Measurements from ENCODE around the gene FAM240A. TPM values are rescaled to one million over a fixed set of nuclear protein-coding genes. Genes with fewer than 3 reads are reported as not detected.

The FAM240A gene
- total and polyA plus RNA-seq, 10 of the 15 experiments (the other 5 are each of a cell fraction or from before 2014, with no cell fraction given) = not detected

DNA sequence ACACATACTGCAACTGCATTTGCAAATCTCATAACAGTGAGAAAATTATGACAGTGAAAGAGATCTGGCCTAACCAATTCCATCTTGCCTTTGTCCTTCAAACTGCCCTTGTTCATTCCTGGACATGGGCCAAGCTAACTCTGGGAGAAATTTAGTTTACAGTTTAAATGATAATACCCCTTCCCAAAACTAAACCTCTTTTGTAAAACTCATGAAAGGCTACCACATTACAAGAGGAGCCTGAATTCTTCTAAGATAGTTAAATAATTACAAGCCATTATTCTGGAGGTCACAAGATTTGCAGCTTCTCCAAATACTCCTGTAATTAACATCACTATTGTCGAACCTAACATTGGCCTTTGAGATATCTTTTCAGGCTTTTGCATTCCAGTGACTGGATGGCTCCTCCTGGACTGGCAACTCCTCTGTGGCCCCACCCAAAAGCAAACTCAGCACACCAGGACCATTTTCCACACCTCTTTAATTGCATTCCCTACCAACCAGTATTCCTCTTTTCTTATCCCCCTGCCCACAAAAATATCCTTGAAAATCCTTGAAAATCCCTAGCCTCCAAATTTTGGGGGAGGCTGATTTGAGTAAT lies 8.8 kb upstream of the FAM240A start:
- H2AFZ ChIP-seq (ENCODE audit: control insufficient read depth, low read depth, low read length) = no peak overlapping the region
- CTCF ChIA-PET = no interaction called here
- H3K36me3 ChIP-seq (ENCODE audit: control insufficient read depth in 2 of 2, insufficient read depth in 2 of 2, low read length in 1 of 2) = no peaks in the 10 kb centered on the region
- no peak for ATAC-seq
- RAD21 ChIA-PET (ENCODE audit: unreplicated experiment) = no interaction called here
- peaks cover 2% of the 10 kb centered on the region in 2 experiments; a peak in 1 of 4 replicates for H3K27me3 ChIP-seq (replicated peaks in 1 of 2; ENCODE audit: control insufficient read depth in 2 of 2, insufficient read depth in 2 of 2, low read length in 1 of 2)
- no peak for FAIRE-seq
- no peaks in the 10 kb centered on the region for H4K20me1 ChIP-seq (ENCODE audit: control insufficient read depth, insufficient read depth)
- H3K9me3 ChIP-seq (replicated peaks; ENCODE audit: control insufficient read depth, insufficient read depth, low read length) = no peaks in the 10 kb centered on the region
- H3K4me1 ChIP-seq (ENCODE audit: control insufficient read depth, insufficient read depth, low read length) = no peaks in the 10 kb centered on the region
- WGBS (ENCODE audit: insufficient coverage, insufficient replicate concordance, low lambda C conversion rate, missing lambda C conversion rate) = 0% methylated on average over 1 of the region's 1 CpG
- H3K4me3 ChIP-seq = no peak overlapping the region
- no TSS peak for BruUV-seq (replicated peaks)
- no peak overlapping the region for H3K4me2 ChIP-seq (ENCODE audit: control insufficient read depth, insufficient read depth)
- in situ Hi-C loops (cut with MboI) = no loop called here
- SMC1A ChIA-PET (ENCODE audit: uncharacterized antibody, unreplicated experiment) = no interaction called here
- POLR2A ChIA-PET = interaction anchor here (1.0 kb wide), 1 partner anchor 90 kb away, joined by 3 read pairs; the partner anchor contains the start of gene ALS2CL
- intact Hi-C loops (cut with micrococcal nuclease; ENCODE audit: unreplicated experiment) = no loop called here
- H3K9ac ChIP-seq (ENCODE audit: control insufficient read depth, insufficient read depth, low read length) = no peak overlapping the region
- no peak for DNase-seq (ENCODE audit: low read depth, low spot score)
- TF ChIP-seq SREBF1 (IDR thresholded peaks at IDR 0.05; ENCODE audit: low read length) (no peak), MEF2A (IDR thresholded peaks at IDR 0.05; ENCODE audit: insufficient read depth, low read depth, low read length) (no peak), CREB1 (IDR thresholded peaks at IDR 0.05; ENCODE audit: low read depth) (no peak), HDAC6 (IDR thresholded peaks at IDR 0.05; ENCODE audit: unreplicated experiment) (no peak), EZH2 (IDR thresholded peaks at IDR 0.05; ENCODE audit: borderline replicate concordance, control insufficient read depth, low read depth, low read length) (no peak), ZNF622 (IDR thresholded peaks at IDR 0.05) (no peak), ATF7 (IDR thresholded peaks at IDR 0.05; ENCODE audit: low read depth) (no peak), ETV6 (conservative IDR thresholded peaks at IDR 0.05 in 1 of 2, IDR thresholded peaks at IDR 0.05 in 1 of 2; ENCODE audit: borderline replicate concordance in 1 of 2, low read depth in 1 of 2) (no peak)
- TF ChIP-seq, protein P1, sequence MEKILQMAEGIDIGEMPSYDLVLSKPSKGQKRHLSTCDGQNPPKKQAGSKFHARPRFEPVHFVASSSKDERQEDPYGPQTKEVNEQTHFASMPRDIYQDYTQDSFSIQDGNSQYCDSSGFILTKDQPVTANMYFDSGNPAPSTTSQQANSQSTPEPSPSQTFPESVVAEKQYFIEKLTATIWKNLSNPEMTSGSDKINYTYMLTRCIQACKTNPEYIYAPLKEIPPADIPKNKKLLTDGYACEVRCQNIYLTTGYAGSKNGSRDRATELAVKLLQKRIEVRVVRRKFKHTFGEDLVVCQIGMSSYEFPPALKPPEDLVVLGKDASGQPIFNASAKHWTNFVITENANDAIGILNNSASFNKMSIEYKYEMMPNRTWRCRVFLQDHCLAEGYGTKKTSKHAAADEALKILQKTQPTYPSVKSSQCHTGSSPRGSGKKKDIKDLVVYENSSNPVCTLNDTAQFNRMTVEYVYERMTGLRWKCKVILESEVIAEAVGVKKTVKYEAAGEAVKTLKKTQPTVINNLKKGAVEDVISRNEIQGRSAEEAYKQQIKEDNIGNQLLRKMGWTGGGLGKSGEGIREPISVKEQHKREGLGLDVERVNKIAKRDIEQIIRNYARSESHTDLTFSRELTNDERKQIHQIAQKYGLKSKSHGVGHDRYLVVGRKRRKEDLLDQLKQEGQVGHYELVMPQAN (conservative IDR thresholded peaks at IDR 0.05) = no peak
- no peaks in the 10 kb centered on the region for H3K79me2 ChIP-seq (ENCODE audit: control insufficient read depth, insufficient read depth, low read length)
- no peak overlapping the region for H3K27ac ChIP-seq (ENCODE audit: control insufficient read depth, insufficient read depth)

Data from GM12878 (cell line).